Measurements from ENCODE around the gene KCNQ1. TPM values are rescaled to one million over a fixed set of nuclear protein-coding genes. Genes with fewer than 3 reads are reported as not detected.

The KCNQ1 gene
- total and polyA plus RNA-seq, 2 experiments from 2014 or later, result 0.45 to 0.87 TPM

DNA sequence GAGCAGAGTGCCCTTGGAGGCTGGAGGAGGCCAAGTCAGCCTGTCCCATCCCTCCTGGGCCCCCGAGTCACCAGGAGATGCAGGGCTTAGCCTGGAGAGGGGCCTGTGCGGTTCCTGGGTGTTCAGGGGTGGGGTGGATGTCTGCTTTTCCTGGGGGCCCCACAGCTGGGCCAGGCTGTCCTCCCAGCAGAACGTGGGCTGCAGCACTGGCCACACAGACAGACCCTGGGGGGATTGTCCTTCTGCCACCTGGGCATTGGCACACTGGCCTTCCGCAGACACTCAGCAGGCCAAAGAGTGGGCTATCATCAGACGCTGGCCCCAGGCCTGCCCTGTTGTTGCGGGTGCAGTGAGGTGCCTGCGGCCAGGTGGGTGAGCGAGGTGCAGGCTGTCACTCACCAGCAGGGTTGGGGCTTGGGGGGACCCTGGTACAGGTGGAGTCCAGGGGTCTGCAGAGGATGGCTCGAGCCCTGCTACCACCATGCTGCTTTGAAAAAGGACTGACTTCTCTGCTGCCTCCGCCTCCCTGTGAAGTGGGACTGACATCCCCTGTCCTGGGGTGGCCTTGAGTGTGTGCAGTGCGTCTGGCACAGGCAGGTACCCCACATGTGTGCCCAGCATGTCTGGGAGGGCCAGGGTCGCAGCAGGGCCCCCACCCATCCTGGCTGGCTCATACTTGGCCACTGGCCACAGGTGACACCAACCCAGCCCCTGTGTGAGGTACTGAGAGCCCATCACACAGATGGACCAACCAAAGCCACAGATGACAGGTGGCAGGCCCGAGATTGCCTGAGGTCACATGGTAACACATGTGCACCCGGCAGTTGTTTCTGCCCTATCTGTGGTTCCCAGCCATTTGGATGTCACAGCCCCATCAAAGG, 294.0 kb downstream of the KCNQ1 start:
- Histone ChIP-seq H3K79me2 (replicated peaks; ENCODE audit: insufficient read depth) (no peaks in the 10 kb centered on the region), H3K27me3 (ENCODE audit: insufficient read depth) (0 out of 2 replicates have a peak, but pooled peaks cover 6% of the 10 kb centered on the region), H3K27ac (ENCODE audit: low read depth) (no peak overlapping the region), H3K4me2 (no peak overlapping the region), H2AFZ (no peak overlapping the region), H3F3A (replicated peaks; ENCODE audit: low read depth) (no peaks in the 10 kb centered on the region), H3K36me3 (ENCODE audit: insufficient read depth) (no peaks in the 10 kb centered on the region), H3K4me1 (ENCODE audit: insufficient read depth) (no peaks in the 10 kb centered on the region), H4K20me1 (replicated peaks; ENCODE audit: insufficient read depth) (no peaks in the 10 kb centered on the region), H3K4me3 (no peak overlapping the region), H3K9me2 (ENCODE audit: insufficient read depth) (no peaks in the 10 kb centered on the region)
- ATAC-seq, result no peak
- no peak overlapping the region for H3K27ac Mint-ChIP-seq
- peaks cover 3% of the 10 kb centered on the region; the same call in 1 of the 3 replicates for H3K9me3 Mint-ChIP-seq
- no peaks in the 10 kb centered on the region; the same call in 1 of the 3 replicates for H3K4me1 Mint-ChIP-seq
- H3K27me3 Mint-ChIP-seq (ENCODE audit: insufficient read depth, low read depth, poor library complexity), result peaks cover 32% of the 10 kb centered on the region
- H3K4me3 Mint-ChIP-seq, result no peak overlapping the region
- TF ChIP-seq ZNF114 (CRISPR knock-in tag; IDR thresholded peaks at IDR 0.05), result no peak
- TF ChIP-seq, protein P1, sequence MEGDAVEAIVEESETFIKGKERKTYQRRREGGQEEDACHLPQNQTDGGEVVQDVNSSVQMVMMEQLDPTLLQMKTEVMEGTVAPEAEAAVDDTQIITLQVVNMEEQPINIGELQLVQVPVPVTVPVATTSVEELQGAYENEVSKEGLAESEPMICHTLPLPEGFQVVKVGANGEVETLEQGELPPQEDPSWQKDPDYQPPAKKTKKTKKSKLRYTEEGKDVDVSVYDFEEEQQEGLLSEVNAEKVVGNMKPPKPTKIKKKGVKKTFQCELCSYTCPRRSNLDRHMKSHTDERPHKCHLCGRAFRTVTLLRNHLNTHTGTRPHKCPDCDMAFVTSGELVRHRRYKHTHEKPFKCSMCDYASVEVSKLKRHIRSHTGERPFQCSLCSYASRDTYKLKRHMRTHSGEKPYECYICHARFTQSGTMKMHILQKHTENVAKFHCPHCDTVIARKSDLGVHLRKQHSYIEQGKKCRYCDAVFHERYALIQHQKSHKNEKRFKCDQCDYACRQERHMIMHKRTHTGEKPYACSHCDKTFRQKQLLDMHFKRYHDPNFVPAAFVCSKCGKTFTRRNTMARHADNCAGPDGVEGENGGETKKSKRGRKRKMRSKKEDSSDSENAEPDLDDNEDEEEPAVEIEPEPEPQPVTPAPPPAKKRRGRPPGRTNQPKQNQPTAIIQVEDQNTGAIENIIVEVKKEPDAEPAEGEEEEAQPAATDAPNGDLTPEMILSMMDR (conservative IDR thresholded peaks at IDR 0.05; ENCODE audit: low read depth in 2 of 2), result no peak
- TF ChIP-seq, protein P2, sequence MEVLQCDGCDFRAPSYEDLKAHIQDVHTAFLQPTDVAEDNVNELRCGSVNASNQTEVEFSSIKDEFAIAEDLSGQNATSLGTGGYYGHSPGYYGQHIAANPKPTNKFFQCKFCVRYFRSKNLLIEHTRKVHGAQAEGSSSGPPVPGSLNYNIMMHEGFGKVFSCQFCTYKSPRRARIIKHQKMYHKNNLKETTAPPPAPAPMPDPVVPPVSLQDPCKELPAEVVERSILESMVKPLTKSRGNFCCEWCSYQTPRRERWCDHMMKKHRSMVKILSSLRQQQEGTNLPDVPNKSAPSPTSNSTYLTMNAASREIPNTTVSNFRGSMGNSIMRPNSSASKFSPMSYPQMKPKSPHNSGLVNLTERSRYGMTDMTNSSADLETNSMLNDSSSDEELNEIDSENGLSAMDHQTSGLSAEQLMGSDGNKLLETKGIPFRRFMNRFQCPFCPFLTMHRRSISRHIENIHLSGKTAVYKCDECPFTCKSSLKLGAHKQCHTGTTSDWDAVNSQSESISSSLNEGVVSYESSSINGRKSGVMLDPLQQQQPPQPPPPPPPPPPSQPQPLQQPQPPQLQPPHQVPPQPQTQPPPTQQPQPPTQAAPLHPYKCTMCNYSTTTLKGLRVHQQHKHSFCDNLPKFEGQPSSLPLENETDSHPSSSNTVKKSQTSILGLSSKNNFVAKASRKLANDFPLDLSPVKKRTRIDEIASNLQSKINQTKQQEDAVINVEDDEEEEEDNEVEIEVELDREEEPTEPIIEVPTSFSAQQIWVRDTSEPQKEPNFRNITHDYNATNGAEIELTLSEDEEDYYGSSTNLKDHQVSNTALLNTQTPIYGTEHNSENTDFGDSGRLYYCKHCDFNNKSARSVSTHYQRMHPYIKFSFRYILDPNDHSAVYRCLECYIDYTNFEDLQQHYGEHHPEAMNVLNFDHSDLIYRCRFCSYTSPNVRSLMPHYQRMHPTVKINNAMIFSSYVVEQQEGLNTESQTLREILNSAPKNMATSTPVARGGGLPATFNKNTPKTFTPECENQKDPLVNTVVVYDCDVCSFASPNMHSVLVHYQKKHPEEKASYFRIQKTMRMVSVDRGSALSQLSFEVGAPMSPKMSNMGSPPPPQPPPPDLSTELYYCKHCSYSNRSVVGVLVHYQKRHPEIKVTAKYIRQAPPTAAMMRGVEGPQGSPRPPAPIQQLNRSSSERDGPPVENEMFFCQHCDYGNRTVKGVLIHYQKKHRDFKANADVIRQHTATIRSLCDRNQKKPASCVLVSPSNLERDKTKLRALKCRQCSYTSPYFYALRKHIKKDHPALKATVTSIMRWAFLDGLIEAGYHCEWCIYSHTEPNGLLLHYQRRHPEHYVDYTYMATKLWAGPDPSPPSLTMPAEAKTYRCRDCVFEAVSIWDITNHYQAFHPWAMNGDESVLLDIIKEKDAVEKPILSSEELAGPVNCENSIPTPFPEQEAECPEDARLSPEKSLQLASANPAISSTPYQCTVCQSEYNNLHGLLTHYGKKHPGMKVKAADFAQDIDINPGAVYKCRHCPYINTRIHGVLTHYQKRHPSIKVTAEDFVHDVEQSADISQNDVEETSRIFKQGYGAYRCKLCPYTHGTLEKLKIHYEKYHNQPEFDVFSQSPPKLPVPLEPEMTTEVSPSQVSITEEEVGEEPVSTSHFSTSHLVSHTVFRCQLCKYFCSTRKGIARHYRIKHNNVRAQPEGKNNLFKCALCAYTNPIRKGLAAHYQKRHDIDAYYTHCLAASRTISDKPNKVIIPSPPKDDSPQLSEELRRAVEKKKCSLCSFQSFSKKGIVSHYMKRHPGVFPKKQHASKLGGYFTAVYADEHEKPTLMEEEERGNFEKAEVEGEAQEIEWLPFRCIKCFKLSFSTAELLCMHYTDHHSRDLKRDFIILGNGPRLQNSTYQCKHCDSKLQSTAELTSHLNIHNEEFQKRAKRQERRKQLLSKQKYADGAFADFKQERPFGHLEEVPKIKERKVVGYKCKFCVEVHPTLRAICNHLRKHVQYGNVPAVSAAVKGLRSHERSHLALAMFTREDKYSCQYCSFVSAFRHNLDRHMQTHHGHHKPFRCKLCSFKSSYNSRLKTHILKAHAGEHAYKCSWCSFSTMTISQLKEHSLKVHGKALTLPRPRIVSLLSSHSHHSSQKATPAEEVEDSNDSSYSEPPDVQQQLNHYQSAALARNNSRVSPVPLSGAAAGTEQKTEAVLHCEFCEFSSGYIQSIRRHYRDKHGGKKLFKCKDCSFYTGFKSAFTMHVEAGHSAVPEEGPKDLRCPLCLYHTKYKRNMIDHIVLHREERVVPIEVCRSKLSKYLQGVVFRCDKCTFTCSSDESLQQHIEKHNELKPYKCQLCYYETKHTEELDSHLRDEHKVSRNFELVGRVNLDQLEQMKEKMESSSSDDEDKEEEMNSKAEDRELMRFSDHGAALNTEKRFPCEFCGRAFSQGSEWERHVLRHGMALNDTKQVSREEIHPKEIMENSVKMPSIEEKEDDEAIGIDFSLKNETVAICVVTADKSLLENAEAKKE (CRISPR knock-in tag; IDR thresholded peaks at IDR 0.05), result no peak
- no peak for TF ChIP-seq EZH2 (IDR thresholded peaks at IDR 0.05; ENCODE audit: low read depth, unreplicated experiment)
- TF ChIP-seq POLR2AphosphoS5 (IDR thresholded peaks at IDR 0.05; ENCODE audit: low read depth), result no peak
- no peak for TF ChIP-seq NANOG (IDR thresholded peaks at IDR 0.05; ENCODE audit: borderline replicate concordance)
- no peak for TF ChIP-seq ZNF331 (CRISPR knock-in tag; IDR thresholded peaks at IDR 0.05; ENCODE audit: low read depth)
- TF ChIP-seq EZH2phosphoT487 (IDR thresholded peaks at IDR 0.05; ENCODE audit: unreplicated experiment), result no peak
- TF ChIP-seq, protein P3, sequence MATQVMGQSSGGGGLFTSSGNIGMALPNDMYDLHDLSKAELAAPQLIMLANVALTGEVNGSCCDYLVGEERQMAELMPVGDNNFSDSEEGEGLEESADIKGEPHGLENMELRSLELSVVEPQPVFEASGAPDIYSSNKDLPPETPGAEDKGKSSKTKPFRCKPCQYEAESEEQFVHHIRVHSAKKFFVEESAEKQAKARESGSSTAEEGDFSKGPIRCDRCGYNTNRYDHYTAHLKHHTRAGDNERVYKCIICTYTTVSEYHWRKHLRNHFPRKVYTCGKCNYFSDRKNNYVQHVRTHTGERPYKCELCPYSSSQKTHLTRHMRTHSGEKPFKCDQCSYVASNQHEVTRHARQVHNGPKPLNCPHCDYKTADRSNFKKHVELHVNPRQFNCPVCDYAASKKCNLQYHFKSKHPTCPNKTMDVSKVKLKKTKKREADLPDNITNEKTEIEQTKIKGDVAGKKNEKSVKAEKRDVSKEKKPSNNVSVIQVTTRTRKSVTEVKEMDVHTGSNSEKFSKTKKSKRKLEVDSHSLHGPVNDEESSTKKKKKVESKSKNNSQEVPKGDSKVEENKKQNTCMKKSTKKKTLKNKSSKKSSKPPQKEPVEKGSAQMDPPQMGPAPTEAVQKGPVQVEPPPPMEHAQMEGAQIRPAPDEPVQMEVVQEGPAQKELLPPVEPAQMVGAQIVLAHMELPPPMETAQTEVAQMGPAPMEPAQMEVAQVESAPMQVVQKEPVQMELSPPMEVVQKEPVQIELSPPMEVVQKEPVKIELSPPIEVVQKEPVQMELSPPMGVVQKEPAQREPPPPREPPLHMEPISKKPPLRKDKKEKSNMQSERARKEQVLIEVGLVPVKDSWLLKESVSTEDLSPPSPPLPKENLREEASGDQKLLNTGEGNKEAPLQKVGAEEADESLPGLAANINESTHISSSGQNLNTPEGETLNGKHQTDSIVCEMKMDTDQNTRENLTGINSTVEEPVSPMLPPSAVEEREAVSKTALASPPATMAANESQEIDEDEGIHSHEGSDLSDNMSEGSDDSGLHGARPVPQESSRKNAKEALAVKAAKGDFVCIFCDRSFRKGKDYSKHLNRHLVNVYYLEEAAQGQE (IDR thresholded peaks at IDR 0.05; ENCODE audit: unreplicated experiment), result no peak
- TF ChIP-seq CREB1 (CRISPR knock-in tag; IDR thresholded peaks at IDR 0.05; ENCODE audit: low read depth), result no peak
- no peak for TF ChIP-seq STAT1 (IDR thresholded peaks at IDR 0.05; ENCODE audit: unreplicated experiment)
- TF ChIP-seq, protein P4, sequence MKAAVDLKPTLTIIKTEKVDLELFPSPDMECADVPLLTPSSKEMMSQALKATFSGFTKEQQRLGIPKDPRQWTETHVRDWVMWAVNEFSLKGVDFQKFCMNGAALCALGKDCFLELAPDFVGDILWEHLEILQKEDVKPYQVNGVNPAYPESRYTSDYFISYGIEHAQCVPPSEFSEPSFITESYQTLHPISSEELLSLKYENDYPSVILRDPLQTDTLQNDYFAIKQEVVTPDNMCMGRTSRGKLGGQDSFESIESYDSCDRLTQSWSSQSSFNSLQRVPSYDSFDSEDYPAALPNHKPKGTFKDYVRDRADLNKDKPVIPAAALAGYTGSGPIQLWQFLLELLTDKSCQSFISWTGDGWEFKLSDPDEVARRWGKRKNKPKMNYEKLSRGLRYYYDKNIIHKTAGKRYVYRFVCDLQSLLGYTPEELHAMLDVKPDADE (IDR thresholded peaks at IDR 0.05), result no peak
- TF ChIP-seq JUNB (IDR thresholded peaks at IDR 0.05; ENCODE audit: unreplicated experiment), result no peak
- no peak for DNase-seq (ENCODE audit: low spot score)
- no peaks in the 10 kb centered on the region for H3K36me3 Mint-ChIP-seq (ENCODE audit: low read depth)

Measured in GM23338 (cell line).